Measurements from ENCODE around the gene A1BG.

DNA sequence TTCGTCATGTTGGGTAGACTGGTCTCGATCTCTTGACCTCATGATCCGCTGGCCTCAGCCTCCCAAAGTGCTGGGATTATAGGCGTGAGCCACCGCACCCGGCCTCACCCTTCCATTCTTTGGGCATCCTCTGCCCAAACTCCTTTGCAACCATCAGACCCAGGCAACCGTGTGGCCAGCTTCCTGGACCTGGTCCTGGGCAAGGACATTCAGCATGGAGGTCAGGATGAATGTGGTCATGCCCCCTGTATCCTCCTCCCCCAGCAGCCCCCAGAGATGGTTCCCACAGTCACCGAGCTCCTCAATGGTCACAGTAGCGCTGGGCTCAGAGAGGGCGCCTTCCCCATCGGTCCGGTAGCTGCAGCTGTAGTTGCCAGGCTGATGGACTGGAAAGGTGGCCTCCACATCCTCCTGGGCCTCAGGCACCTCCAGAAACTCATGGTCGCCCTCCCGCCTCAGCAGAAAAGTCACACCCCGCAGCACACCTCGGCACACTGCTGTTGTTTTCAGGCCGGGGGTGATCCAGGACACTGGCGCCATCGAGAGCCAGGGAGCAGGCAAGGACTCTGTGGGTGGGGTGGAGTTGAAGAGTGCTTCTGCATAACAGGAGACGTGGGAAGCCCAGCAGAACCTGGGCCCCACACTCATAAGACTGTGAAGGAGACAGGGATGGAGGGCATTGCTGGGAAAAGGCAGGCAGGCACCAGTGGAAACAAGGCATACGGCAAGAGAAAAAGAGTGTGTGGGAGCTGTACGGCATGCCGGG lies 1.1 kb downstream of the A1BG start:
- TF ChIP-seq, protein P1, sequence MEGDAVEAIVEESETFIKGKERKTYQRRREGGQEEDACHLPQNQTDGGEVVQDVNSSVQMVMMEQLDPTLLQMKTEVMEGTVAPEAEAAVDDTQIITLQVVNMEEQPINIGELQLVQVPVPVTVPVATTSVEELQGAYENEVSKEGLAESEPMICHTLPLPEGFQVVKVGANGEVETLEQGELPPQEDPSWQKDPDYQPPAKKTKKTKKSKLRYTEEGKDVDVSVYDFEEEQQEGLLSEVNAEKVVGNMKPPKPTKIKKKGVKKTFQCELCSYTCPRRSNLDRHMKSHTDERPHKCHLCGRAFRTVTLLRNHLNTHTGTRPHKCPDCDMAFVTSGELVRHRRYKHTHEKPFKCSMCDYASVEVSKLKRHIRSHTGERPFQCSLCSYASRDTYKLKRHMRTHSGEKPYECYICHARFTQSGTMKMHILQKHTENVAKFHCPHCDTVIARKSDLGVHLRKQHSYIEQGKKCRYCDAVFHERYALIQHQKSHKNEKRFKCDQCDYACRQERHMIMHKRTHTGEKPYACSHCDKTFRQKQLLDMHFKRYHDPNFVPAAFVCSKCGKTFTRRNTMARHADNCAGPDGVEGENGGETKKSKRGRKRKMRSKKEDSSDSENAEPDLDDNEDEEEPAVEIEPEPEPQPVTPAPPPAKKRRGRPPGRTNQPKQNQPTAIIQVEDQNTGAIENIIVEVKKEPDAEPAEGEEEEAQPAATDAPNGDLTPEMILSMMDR (IDR thresholded peaks at IDR 0.05), result no peak
- no peak for TF ChIP-seq EZH2 (IDR thresholded peaks at IDR 0.05)

Measured in neural progenitor cell (in vitro differentiated cells).